Aorta (tissue), 5 donors: ENCODE measurements around the gene CEP112. TPM values are rescaled to one million over a fixed set of nuclear protein-coding genes. Genes with fewer than 3 reads are reported as not detected.

Experiments used
- ATAC-seq: fragments of 200-7000 bp; cut with Tn5 transposase; one replicate; pipeline ENCODE4 v1.9.1; 2022; ENCODE audit warnings: moderate library complexity; ENCODE audit not compliant: low FRiP score
- DNase-seq, 2 donors: peaks; one replicate each; pipeline ENCODE4 v3.0.0-alpha.2; 2020
- H3K27ac ChIP-seq, 2 donors: one replicate each; pipeline ENCODE4 v1.5.1; 2013; ENCODE audit warnings: low read length in 2 of 2, mild to moderate bottlenecking in 2 of 2, moderate library complexity in 2 of 2, control low read depth in 1 of 2, inconsistent platforms in 1 of 2, low read depth in 1 of 2
- H3K27me3 ChIP-seq, 2 donors: one replicate each; pipeline ENCODE4 v1.6.1; 2013; ENCODE audit warnings: control low read depth in 1 of 2, low read length in 1 of 2, mild to moderate bottlenecking in 1 of 2, moderate library complexity in 1 of 2; ENCODE audit not compliant: insufficient read depth in 2 of 2, control insufficient read depth in 1 of 2
- H3K36me3 ChIP-seq, 2 donors: one replicate each; pipeline ENCODE4 v1.6.1; 2013; ENCODE audit warnings: control low read depth in 1 of 2, low read length in 1 of 2, mild to moderate bottlenecking in 1 of 2; ENCODE audit not compliant: insufficient read depth in 2 of 2, control insufficient read depth in 1 of 2
- H3K4me1 ChIP-seq, 2 donors: one replicate each; pipeline ENCODE4 v1.6.1; 2013; ENCODE audit warnings: low read length in 2 of 2, control low read depth in 1 of 2, mild to moderate bottlenecking in 1 of 2, moderate library complexity in 1 of 2; ENCODE audit not compliant: insufficient read depth in 2 of 2, control insufficient read depth in 1 of 2
- H3K4me3 ChIP-seq, 2 donors: one replicate each; pipeline ENCODE4 v1.5.1; 2013; ENCODE audit warnings: low read length in 2 of 2, control low read depth in 1 of 2, mild to moderate bottlenecking in 1 of 2
- H3K9me3 ChIP-seq: one replicate; pipeline ENCODE4 v1.6.1; 2013; ENCODE audit warnings: mild to moderate bottlenecking, low read length; ENCODE audit not compliant: control insufficient read depth
- WGBS, 2 donors: extraction: QIAGEN DNeasy Blood & Tissue Kit; methylation state at CpG; one replicate each; pipeline ENCODE4 v1.1.7; 2013; 5-methylcytosine and 5-hydroxymethylcytosine counted together
- intact Hi-C, 2 donors: fragments of 100-400 bp; cut with DNase I; formaldehyde crosslinking; loops; one replicate each; pipeline versions ENCODE4 v1.14.2 to v1.15.0; 2022
- polyA plus RNA-seq, 2 donors: library from polyadenylated mRNA; stranded (reverse); fragments of 200-250 nt; gene quantifications; one replicate each; pipeline ENCODE4 v1.2.3, GENCODE V29; 2013
- total RNA-seq, 2 donors: library from RNA; stranded (reverse); fragmentation: NEBNext Ultra II Directional; extraction: Animal tissue kit (Norgen Biotek cat#: 25700); gene quantifications; one replicate each; pipeline ENCODE4 v1.2.1, GENCODE V29; 2021
- donor health status: healthy with polysubstance abuse.
- donor health status: Bipolar disorder and iron deficiency.
- donor health status: DM: no; HTN: no; CAD: no.
- donor health status: DM: no; HTN: no; CAD: no.
- donor health status: DM: yes; HTN: yes; CAD: no.

CEP112 gene
- total and polyA plus RNA-seq, 4 donors, result 17.5 to 47.5 (median 30.7) TPM

DNA sequence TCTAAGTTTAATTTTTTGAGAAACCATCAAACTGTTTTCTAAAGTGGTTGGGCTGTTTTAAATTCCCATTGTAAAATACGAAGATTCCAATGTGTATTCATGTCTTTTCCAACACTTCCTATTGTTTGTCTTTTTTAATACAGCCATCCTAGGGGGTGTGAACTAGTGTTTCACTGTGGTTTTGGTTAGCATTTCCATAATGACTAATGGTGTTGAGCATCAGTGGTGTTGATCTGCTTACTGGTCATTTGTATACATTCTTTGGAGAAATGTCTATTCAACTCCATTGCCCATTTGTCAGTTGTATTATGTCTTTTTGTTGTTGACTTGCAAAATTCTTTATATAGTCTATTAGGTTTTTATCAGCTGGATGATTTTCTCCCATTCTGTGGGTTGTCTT, 391.3 kb downstream of the CEP112 start:
- WGBS, 2 donors, result 98 to 100% methylated on average over 1 of the region's 1 CpG
- H3K27me3 ChIP-seq, result no peaks in the 10 kb centered on the region
- peaks cover 2% of the 10 kb centered on the region for H3K9me3 ChIP-seq
- DNase-seq, result no peak
- no peaks in the 10 kb centered on the region for H3K36me3 ChIP-seq
- ATAC-seq, result no peak
- intact Hi-C loops, result no loop called here
- peaks cover 0 to 1% of the 10 kb centered on the region in 2 donors for H3K4me1 ChIP-seq
- no peak overlapping the region for H3K4me3 ChIP-seq
- no peak overlapping the region for H3K27ac ChIP-seq

DNA sequence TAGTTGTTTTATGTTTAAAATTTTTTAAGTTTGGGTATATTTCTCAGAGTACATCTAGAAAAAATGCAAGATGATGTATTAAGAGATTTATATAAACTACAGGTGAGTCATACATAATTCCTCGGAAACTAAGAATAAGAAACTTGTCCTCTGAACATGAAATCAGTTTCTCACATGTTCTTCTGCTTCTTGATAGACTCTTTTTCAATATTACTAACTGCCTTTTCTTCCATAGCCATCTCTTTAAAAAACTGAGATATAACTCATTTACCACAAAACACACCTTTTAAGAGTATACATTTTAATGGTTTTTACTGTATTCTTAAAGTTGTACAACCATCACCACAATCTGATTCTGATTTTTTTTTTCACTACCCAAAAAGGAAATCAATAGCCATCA, 392.1 kb downstream of the CEP112 start:
- ATAC-seq (no peak), DNase-seq (no peak)
- peaks cover 2% of the 10 kb centered on the region for H3K9me3 ChIP-seq
- H3K4me3 ChIP-seq, result no peak overlapping the region
- no peak overlapping the region for H3K27ac ChIP-seq
- no peaks in the 10 kb centered on the region for H3K4me1 ChIP-seq
- intact Hi-C loops, result no loop called here
- H3K27me3 ChIP-seq, result no peaks in the 10 kb centered on the region
- no peaks in the 10 kb centered on the region for H3K36me3 ChIP-seq
- 93 to 94% methylated on average over 1 of the region's 1 CpG for WGBS, 2 donors

DNA sequence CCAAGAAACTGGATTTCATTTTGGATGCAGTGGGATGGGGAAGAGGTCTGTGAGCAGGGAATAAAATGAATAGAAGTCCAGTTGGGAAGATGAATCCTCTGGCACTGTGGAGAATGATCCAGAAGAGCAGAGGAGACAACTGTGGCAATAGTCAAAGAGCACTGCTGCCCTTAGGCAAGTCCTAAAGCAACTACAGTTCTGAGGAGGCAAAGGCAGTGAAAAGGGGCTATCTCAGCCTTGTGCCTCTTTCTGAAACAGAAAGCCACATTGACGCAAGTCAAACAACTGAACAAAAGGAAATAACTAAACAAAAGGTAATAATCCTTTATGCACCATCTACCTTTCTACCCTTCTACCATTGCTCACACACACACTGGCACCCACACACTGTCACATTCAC, 392.5 kb downstream of the CEP112 start:
- Histone ChIP-seq H3K9me3 (peaks cover 2% of the 10 kb centered on the region), H3K4me1 (no peaks in the 10 kb centered on the region), H3K4me3 (no peak overlapping the region), H3K27me3 (no peaks in the 10 kb centered on the region), H3K27ac (no peak overlapping the region), H3K36me3 (no peaks in the 10 kb centered on the region)
- ATAC-seq (no peak), DNase-seq (no peak)
- WGBS, 2 donors, result 99 to 100% methylated on average over 1 of the region's 1 CpG
- intact Hi-C loops, result no loop called here

GRCh38 chr17:65797809-65798208, 394.1 kb downstream of the CEP112 start:
- Histone ChIP-seq H3K4me1 (no peaks in the 10 kb centered on the region), H3K4me3 (no peak overlapping the region), H3K27me3 (no peaks in the 10 kb centered on the region), H3K36me3 (no peaks in the 10 kb centered on the region), H3K9me3 (peaks cover 2% of the 10 kb centered on the region), H3K27ac (no peak overlapping the region)
- intact Hi-C loops, result no loop called here
- 66 to 69% methylated on average over 3 of the region's 3 CpGs for WGBS, 2 donors
- DNase-seq (no peak), ATAC-seq (no peak)

DNA sequence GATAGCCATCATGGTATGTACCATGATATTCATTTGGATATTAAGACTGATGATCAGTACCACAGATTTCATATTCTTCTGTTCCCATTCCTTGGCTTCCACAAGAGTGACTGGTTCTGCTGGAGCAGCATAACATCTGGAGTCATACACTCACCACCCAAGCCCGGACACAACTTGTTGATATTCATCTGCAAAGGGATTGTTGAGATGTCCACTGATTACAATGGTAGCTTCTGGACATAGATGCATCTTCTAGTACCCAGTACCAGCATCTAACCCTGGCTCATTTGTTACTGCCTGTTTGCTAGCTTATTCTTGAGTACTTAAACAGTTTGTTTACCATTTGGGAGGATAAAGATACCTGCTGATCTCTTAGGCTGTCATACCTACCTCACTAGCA, 394.8 kb downstream of the CEP112 start:
- 98 to 100% methylated on average over 1 of the region's 1 CpG for WGBS, 2 donors
- intact Hi-C loops, result no loop called here
- DNase-seq (no peak), ATAC-seq (no peak)
- no peak overlapping the region for H3K27ac ChIP-seq
- H3K4me3 ChIP-seq, result no peak overlapping the region
- H3K4me1 ChIP-seq, result no peaks in the 10 kb centered on the region
- H3K36me3 ChIP-seq, result no peaks in the 10 kb centered on the region
- H3K27me3 ChIP-seq, result no peaks in the 10 kb centered on the region
- H3K9me3 ChIP-seq, result peaks cover 2% of the 10 kb centered on the region

DNA sequence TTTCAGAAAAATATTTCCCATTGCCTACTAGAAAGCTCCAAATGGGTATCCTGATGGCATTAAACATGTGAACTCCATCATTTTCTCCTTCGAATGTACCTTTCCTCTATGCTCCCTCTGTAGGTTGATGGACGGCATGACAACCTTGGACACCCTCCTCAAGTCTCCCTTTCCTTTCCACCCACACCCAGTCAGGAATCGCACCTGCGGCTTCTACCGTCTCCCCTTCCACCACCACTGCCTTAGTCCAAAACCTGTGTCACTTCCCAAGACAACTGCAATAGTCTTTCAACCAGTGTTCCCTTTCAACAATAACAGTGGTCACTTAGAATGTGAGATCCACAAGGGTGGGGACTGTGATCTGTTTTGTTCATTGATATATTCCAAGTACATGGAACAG, 397.4 kb downstream of the CEP112 start:
- no peaks in the 10 kb centered on the region for H3K27me3 ChIP-seq
- no peaks in the 10 kb centered on the region for H3K9me3 ChIP-seq
- no peak for ATAC-seq
- 65 to 69% methylated on average over 5 of the region's 5 CpGs for WGBS, 2 donors
- H3K36me3 ChIP-seq, result no peaks in the 10 kb centered on the region
- no peak overlapping the region for H3K4me3 ChIP-seq
- no peak overlapping the region for H3K27ac ChIP-seq
- H3K4me1 ChIP-seq, result peaks cover 0 to 1% of the 10 kb centered on the region in 2 donors
- DNase-seq, result no peak
- intact Hi-C loops, result no loop called here

- Histone ChIP-seq H3K9me3 (no peaks in the 10 kb centered on the region), H3K4me1 (peaks cover 1 to 2% of the 10 kb centered on the region in 2 donors), H3K4me3 (no peak overlapping the region), H3K36me3 (no peaks in the 10 kb centered on the region), H3K27me3 (no peaks in the 10 kb centered on the region), H3K27ac (no peak overlapping the region)
- DNase-seq (no peak), ATAC-seq (no peak)
- 83 to 91% methylated on average over 4 of the region's 4 CpGs for WGBS, 2 donors
- intact Hi-C loops, result no loop called here
These were observed 401.7 kb downstream of the CEP112 start for GRCh38 chr17:65790241-65790640.

GRCh38 chr17:65787503-65787902, 404.4 kb downstream of the CEP112 start:
- Histone ChIP-seq H3K36me3 (no peaks in the 10 kb centered on the region), H3K4me3 (no peak overlapping the region), H3K9me3 (no peaks in the 10 kb centered on the region), H3K27ac (no peak overlapping the region), H3K27me3 (no peaks in the 10 kb centered on the region), H3K4me1 (peaks cover 1 to 4% of the 10 kb centered on the region in 2 donors)
- 97 to 99% methylated on average over 1 of the region's 1 CpG for WGBS, 2 donors
- DNase-seq, result no peak
- no peak for ATAC-seq
- intact Hi-C loops, result loop anchor here (5.0 kb wide), 2 partner anchors 225 to 230 kb away; partner anchors contain the start of gene AXIN2 (in 1 of the 2)

GRCh38 chr17:65786479-65786878, 405.5 kb downstream of the CEP112 start:
- 92 to 93% methylated on average over 5 of the region's 5 CpGs for WGBS, 2 donors
- no peaks in the 10 kb centered on the region for H3K36me3 ChIP-seq
- H3K27ac ChIP-seq, result no peak overlapping the region
- no peak overlapping the region for H3K4me3 ChIP-seq
- no peak for DNase-seq
- no peaks in the 10 kb centered on the region for H3K27me3 ChIP-seq
- intact Hi-C loops, result loop anchor here (5.0 kb wide), 2 partner anchors 224 to 229 kb away; partner anchors contain the start of gene AXIN2 (in 1 of the 2)
- no peak for ATAC-seq
- no peaks in the 10 kb centered on the region for H3K9me3 ChIP-seq
- peaks cover 1 to 4% of the 10 kb centered on the region in 2 donors for H3K4me1 ChIP-seq
